ENCODE data around the gene OR4D2. TPM values are rescaled to one million over a fixed set of nuclear protein-coding genes. Genes with fewer than 3 reads are reported as not detected.

The OR4D2 gene
- total and polyA plus RNA-seq, 2 of the 8 experiments (the other 6 are each of a cell fraction or from before 2014, with no cell fraction given): not detected

GRCh38 chr17:58153046-58153445, 13.7 kb upstream of the OR4D2 start (continued):
- TF ChIP-seq CBX8 (IDR thresholded peaks at IDR 0.05; ENCODE audit: borderline replicate concordance, low read depth, low read length) (no peak), ASH2L (IDR thresholded peaks at IDR 0.05; ENCODE audit: low read length) (no peak), CHD1 (IDR thresholded peaks at IDR 0.05; ENCODE audit: low read depth, low read length) (no peak), TAF1 (IDR thresholded peaks at IDR 0.05; ENCODE audit: low read depth, low read length) (no peak), NRF1 (IDR thresholded peaks at IDR 0.05; ENCODE audit: low read depth, low read length) (no peak), POLR2AphosphoS5 (IDR thresholded peaks at IDR 0.05; ENCODE audit: low read depth, low read length) (no peak)
